ENCODE results near the gene SEMA7A.

The SEMA7A gene

GRCh38 chr15:74418575-74419338 lies 15.0 kb downstream of the SEMA7A start:
- Histone ChIP-seq H3K79me1 (replicated peaks; ENCODE audit: low read length, poor library complexity, severe bottlenecking) (peaks cover 8% of the 10 kb centered on the region), H3K18ac (ENCODE audit: low read depth in 1 of 2, low read length in 2 of 2) (no peak overlapping the region), H3K14ac (ENCODE audit: low read length in 2 of 2) (no peak overlapping the region), H3K23ac (ENCODE audit: low read length in 2 of 2) (no peak overlapping the region), H4K91ac (ENCODE audit: low read length) (no peak overlapping the region), H3K4me3 (ENCODE audit: insufficient read depth in 1 of 2, low read depth in 1 of 2, low read length in 2 of 2) (no peak overlapping the region), H2AK5ac (ENCODE audit: low read length, severe bottlenecking) (peak overlapping the region; percentile 20), H3K4me1 (ENCODE audit: control insufficient read depth, insufficient read depth, low read depth, low read length) (peaks cover 88% of the 10 kb centered on the region), H3K4ac (ENCODE audit: low read depth in 1 of 2, low read length in 2 of 2) (no peak overlapping the region), H3K9ac (ENCODE audit: low read length) (peak overlapping the region; percentile 69), H3K27me3 (ENCODE audit: control insufficient read depth in 1 of 2, insufficient read depth in 1 of 2, low read length in 2 of 2) (no peaks in the 10 kb centered on the region), H2AFZ (ENCODE audit: low read depth, low read length) (no peak overlapping the region), H2BK15ac (ENCODE audit: low read depth, poor library complexity, severe bottlenecking) (no peak overlapping the region), H4K8ac (ENCODE audit: low read length) (no peak overlapping the region), H3K36me3 (ENCODE audit: control insufficient read depth in 1 of 2, insufficient read depth in 2 of 2, low read depth in 1 of 2, low read length in 2 of 2) (peaks cover 30 to 52% of the 10 kb centered on the region in 2 experiments), H3K27ac (ENCODE audit: low read length, poor library complexity, severe bottlenecking) (no peak overlapping the region), H3K9me3 (ENCODE audit: control insufficient read depth, low read length) (no peaks in the 10 kb centered on the region), H2BK12ac (ENCODE audit: low read length in 2 of 2) (no peak overlapping the region), H2BK5ac (ENCODE audit: low read depth, low read length, poor library complexity, severe bottlenecking) (peak overlapping the region; percentile 10), H2BK120ac (ENCODE audit: low read depth, low read length) (no peak overlapping the region), H3K4me2 (ENCODE audit: low read length, poor library complexity, severe bottlenecking) (no peak overlapping the region)
- DNase-seq, result no peak
- WGBS, result 87% methylated on average over 13 of the region's 16 CpGs

GRCh38 chr15:74417670-74418069 lies 16.1 kb downstream of the SEMA7A start:
- Histone ChIP-seq H3K18ac (ENCODE audit: low read depth in 1 of 2, low read length in 2 of 2) (no peak overlapping the region), H2BK12ac (ENCODE audit: low read length in 2 of 2) (no peak overlapping the region), H3K27ac (ENCODE audit: low read length, poor library complexity, severe bottlenecking) (peak overlapping the region; percentile 9), H3K23ac (ENCODE audit: low read length in 2 of 2) (no peak overlapping the region), H2BK120ac (ENCODE audit: low read depth, low read length) (no peak overlapping the region), H2AK5ac (ENCODE audit: low read length, severe bottlenecking) (peak overlapping the region; percentile 20), H3K4ac (ENCODE audit: low read depth in 1 of 2, low read length in 2 of 2) (no peak overlapping the region), H2AFZ (ENCODE audit: low read depth, low read length) (no peak overlapping the region), H3K9ac (ENCODE audit: low read length) (peak overlapping the region; percentile 69), H3K14ac (ENCODE audit: low read length in 2 of 2) (no peak overlapping the region), H3K36me3 (ENCODE audit: control insufficient read depth in 1 of 2, insufficient read depth in 2 of 2, low read depth in 1 of 2, low read length in 2 of 2) (peaks cover 40 to 62% of the 10 kb centered on the region in 2 experiments), H3K9me3 (ENCODE audit: control insufficient read depth, low read length) (no peaks in the 10 kb centered on the region), H2BK5ac (ENCODE audit: low read depth, low read length, poor library complexity, severe bottlenecking) (no peak overlapping the region), H4K8ac (ENCODE audit: low read length) (peak overlapping the region; percentile 61), H3K4me2 (ENCODE audit: low read length, poor library complexity, severe bottlenecking) (no peak overlapping the region), H3K4me1 (ENCODE audit: control insufficient read depth, insufficient read depth, low read depth, low read length) (peaks cover 83% of the 10 kb centered on the region), H3K27me3 (ENCODE audit: control insufficient read depth in 1 of 2, insufficient read depth in 1 of 2, low read length in 2 of 2) (no peaks in the 10 kb centered on the region), H3K4me3 (ENCODE audit: insufficient read depth in 1 of 2, low read depth in 1 of 2, low read length in 2 of 2) (peak overlapping the region in 1 of 2 experiments; percentile 60), H4K91ac (ENCODE audit: low read length) (no peak overlapping the region), H2BK15ac (ENCODE audit: low read depth, poor library complexity, severe bottlenecking) (no peak overlapping the region), H3K79me1 (replicated peaks; ENCODE audit: low read length, poor library complexity, severe bottlenecking) (peaks cover 11% of the 10 kb centered on the region)
- no peak for DNase-seq
- 90% methylated on average over 9 of the region's 9 CpGs for whole genome bisulfite sequencing

- H3K27me3 ChIP-seq (ENCODE audit: control insufficient read depth in 1 of 2, insufficient read depth in 1 of 2, low read length in 2 of 2), result no peaks in the 10 kb centered on the region
- 72% methylated on average over 13 of the region's 13 CpGs for WGBS
- H2AK5ac ChIP-seq (ENCODE audit: low read length, severe bottlenecking), result peak overlapping the region; percentile 20
- no peak overlapping the region for H2BK5ac ChIP-seq (ENCODE audit: low read depth, low read length, poor library complexity, severe bottlenecking)
- peaks cover 11% of the 10 kb centered on the region for H3K79me1 ChIP-seq (replicated peaks; ENCODE audit: low read length, poor library complexity, severe bottlenecking)
- H3K9ac ChIP-seq (ENCODE audit: low read length), result peak overlapping the region; percentile 69
- H2BK12ac ChIP-seq (ENCODE audit: low read length in 2 of 2), result no peak overlapping the region
- no peak overlapping the region for H3K4ac ChIP-seq (ENCODE audit: low read depth in 1 of 2, low read length in 2 of 2)
- no peak overlapping the region for H2AFZ ChIP-seq (ENCODE audit: low read depth, low read length)
- no peak overlapping the region for H2BK120ac ChIP-seq (ENCODE audit: low read depth, low read length)
- H4K91ac ChIP-seq (ENCODE audit: low read length), result no peak overlapping the region
- H3K18ac ChIP-seq (ENCODE audit: low read depth in 1 of 2, low read length in 2 of 2), result no peak overlapping the region
- H3K27ac ChIP-seq (ENCODE audit: low read length, poor library complexity, severe bottlenecking), result peak overlapping the region; percentile 40
- peak overlapping the region; percentile 61 for H4K8ac ChIP-seq (ENCODE audit: low read length)
- H3K4me2 ChIP-seq (ENCODE audit: low read length, poor library complexity, severe bottlenecking), result no peak overlapping the region
- DNase-seq, result peak; percentile 47
- no peaks in the 10 kb centered on the region for H3K9me3 ChIP-seq (ENCODE audit: control insufficient read depth, low read length)
- no peak overlapping the region for H3K14ac ChIP-seq (ENCODE audit: low read length in 2 of 2)
- H3K4me1 ChIP-seq (ENCODE audit: control insufficient read depth, insufficient read depth, low read depth, low read length), result peaks cover 78% of the 10 kb centered on the region
- peaks cover 43 to 63% of the 10 kb centered on the region in 2 experiments for H3K36me3 ChIP-seq (ENCODE audit: control insufficient read depth in 1 of 2, insufficient read depth in 2 of 2, low read depth in 1 of 2, low read length in 2 of 2)
- no peak overlapping the region for H2BK15ac ChIP-seq (ENCODE audit: low read depth, poor library complexity, severe bottlenecking)
- peak overlapping the region in 1 of 2 experiments; percentile 60 for H3K4me3 ChIP-seq (ENCODE audit: insufficient read depth in 1 of 2, low read depth in 1 of 2, low read length in 2 of 2)
- H3K23ac ChIP-seq (ENCODE audit: low read length in 2 of 2), result no peak overlapping the region
These were observed 16.5 kb downstream of the SEMA7A start for GRCh38 chr15:74417225-74417624.

DNA sequence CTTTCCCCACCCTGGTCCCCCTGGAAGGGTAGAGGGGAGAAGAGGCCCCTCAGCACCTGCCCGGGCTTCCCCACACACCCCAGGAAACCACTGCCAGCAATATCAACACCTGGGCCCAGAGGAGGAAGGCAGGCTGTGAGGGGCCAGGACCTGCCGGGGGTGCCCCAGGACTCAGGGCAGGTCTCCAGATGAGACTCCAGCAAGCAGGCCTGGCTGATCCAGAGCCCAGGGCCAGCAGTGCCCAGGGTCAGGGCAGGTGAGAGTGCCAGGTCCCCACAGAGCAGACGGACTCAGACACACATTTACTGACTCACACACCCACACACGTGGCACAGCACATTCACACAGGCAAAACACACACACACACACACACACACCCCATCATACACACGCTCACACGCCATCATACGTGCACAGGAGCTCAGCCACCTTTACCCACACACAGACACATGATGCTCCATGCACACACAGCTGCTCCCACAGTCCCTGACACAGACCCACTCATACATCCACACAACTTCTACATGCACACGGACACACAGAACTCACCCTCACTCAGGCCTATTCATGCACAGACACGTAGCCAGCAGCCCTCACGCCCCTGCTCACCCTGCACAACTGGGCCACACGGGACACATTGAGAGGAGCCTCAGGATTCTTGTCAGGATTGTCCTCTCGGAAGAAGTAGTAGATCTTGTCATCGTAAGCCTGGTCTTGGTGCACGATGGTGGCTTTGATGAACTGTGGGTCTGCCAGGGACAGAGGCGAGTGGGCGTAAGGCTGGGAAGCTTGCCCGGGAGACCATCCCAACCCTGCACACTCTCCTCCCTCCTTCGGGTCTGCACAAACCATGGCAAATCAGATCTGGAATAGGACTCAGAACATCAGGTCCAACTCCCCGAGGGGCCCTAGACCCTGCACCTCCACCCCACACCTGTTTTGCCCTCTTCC lies 17.5 kb downstream of the SEMA7A start:
- Histone ChIP-seq H3K4ac (ENCODE audit: low read depth in 1 of 2, low read length in 2 of 2) (no peak overlapping the region), H3K4me2 (ENCODE audit: low read length, poor library complexity, severe bottlenecking) (no peak overlapping the region), H2BK15ac (ENCODE audit: low read depth, poor library complexity, severe bottlenecking) (no peak overlapping the region), H3K36me3 (ENCODE audit: control insufficient read depth in 1 of 2, insufficient read depth in 2 of 2, low read depth in 1 of 2, low read length in 2 of 2) (peaks cover 52 to 73% of the 10 kb centered on the region in 2 experiments), H3K9ac (ENCODE audit: low read length) (peak overlapping the region; percentile 69), H2AK5ac (ENCODE audit: low read length, severe bottlenecking) (no peak overlapping the region), H3K27ac (ENCODE audit: low read length, poor library complexity, severe bottlenecking) (no peak overlapping the region), H3K4me3 (ENCODE audit: insufficient read depth in 1 of 2, low read depth in 1 of 2, low read length in 2 of 2) (peak overlapping the region in 1 of 2 experiments; percentile 60), H2BK12ac (ENCODE audit: low read length in 2 of 2) (no peak overlapping the region), H3K14ac (ENCODE audit: low read length in 2 of 2) (peak overlapping the region in 1 of 2 experiments; percentile 14), H3K27me3 (ENCODE audit: control insufficient read depth in 1 of 2, insufficient read depth in 1 of 2, low read length in 2 of 2) (no peaks in the 10 kb centered on the region), H2BK5ac (ENCODE audit: low read depth, low read length, poor library complexity, severe bottlenecking) (no peak overlapping the region), H2AFZ (ENCODE audit: low read depth, low read length) (no peak overlapping the region), H3K9me3 (ENCODE audit: control insufficient read depth, low read length) (no peaks in the 10 kb centered on the region), H4K8ac (ENCODE audit: low read length) (no peak overlapping the region), H3K4me1 (ENCODE audit: control insufficient read depth, insufficient read depth, low read depth, low read length) (peaks cover 68% of the 10 kb centered on the region), H2BK120ac (ENCODE audit: low read depth, low read length) (no peak overlapping the region), H3K23ac (ENCODE audit: low read length in 2 of 2) (no peak overlapping the region), H3K79me1 (replicated peaks; ENCODE audit: low read length, poor library complexity, severe bottlenecking) (peaks cover 13% of the 10 kb centered on the region), H4K91ac (ENCODE audit: low read length) (no peak overlapping the region), H3K18ac (ENCODE audit: low read depth in 1 of 2, low read length in 2 of 2) (no peak overlapping the region)
- 90% methylated on average over 19 of the region's 19 CpGs for WGBS
- DNase-seq, result no peak
